SH-SY5Y (cell line): ENCODE measurements around the gene SDC3.

Source experiments
- GATA2 ChIP-seq: IDR thresholded peaks from 2 replicates; pipeline ENCODE4 v1.6.1; 2011; ENCODE audit warnings: mild to moderate bottlenecking, low read depth, low read length
- GATA3 ChIP-seq: IDR thresholded peaks from 2 replicates; pipeline ENCODE4 v1.6.1; 2011; ENCODE audit warnings: low read depth, mild to moderate bottlenecking, low read length, moderate library complexity

DNA sequence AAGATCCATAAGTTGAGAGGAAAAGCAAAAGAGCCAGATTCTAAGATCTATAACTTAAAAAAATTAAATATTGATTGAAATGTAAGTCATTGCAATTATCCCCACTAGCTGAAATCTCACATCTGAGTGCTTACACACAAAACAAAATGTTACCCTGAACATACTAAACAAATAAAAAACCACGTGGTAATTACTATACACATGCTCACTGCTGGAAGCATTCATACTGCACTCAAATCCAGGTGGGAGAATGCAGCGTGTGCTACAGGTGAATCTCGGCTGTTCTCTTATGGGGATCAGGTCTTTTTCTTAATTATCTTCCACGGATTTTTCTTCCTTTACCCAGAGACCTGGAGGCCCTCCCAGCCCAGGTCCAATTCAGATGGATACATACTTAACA, 74.3 kb downstream of the SDC3 start:
- TF ChIP-seq GATA3 (no peak), GATA2 (no peak)
